Measurements from ENCODE around the gene MYO19. TPM values are rescaled to one million over a fixed set of nuclear protein-coding genes. Genes with fewer than 3 reads are reported as not detected.
"Not testable (repeated sequence)": the region's sequence is repeated elsewhere in the genome, so short reads cannot be mapped to it uniquely, and the experiment has no call there.

MYO19 gene
- total RNA-seq, 2 experiments from 2014 or later = 109 to 154 TPM

GRCh38 chr17:36449997-36450396 lies 84.7 kb downstream of the MYO19 start:
- DNase-seq (ENCODE audit: low spot score); H2AFZ ChIP-seq (ENCODE audit: low read length); H3K79me2 ChIP-seq (ENCODE audit: insufficient read depth, low read depth, low read length); POLR2A ChIA-PET; BruUV-seq (replicated peaks); H3K9me3 ChIP-seq (ENCODE audit: low read length); H3K4me2 ChIP-seq (ENCODE audit: low read length); H3K4me1 ChIP-seq (ENCODE audit: insufficient read depth, low read length, poor library complexity, severe bottlenecking); H4K20me1 ChIP-seq (ENCODE audit: insufficient read depth, low read length); intact Hi-C loops (cut with micrococcal nuclease; ENCODE audit: unreplicated experiment); H3K9me2 ChIP-seq (ENCODE audit: insufficient read depth, low read length); H3K36me3 ChIP-seq (ENCODE audit: insufficient read depth, low read length); H3K4me3 ChIP-seq (ENCODE audit: low read depth, low read length, poor library complexity, severe bottlenecking); CTCF ChIA-PET (ENCODE audit: unreplicated experiment); H3K27ac ChIP-seq (ENCODE audit: low read depth, low read length, poor library complexity, severe bottlenecking): not testable (repeated sequence)

Small RNA genes lying within 50 kb of the gene (small RNA-seq; reads per million reads assigned to genes)
- gene RNA5SP439 = not detected

Other genes with a start within 250 kb of the MYO19 start
- not detected in 2 replicates for gene TBC1D3G, start 211.0 kb downstream of the MYO19 start, total RNA-seq (2014; rRNA removed; shearing (Covaris generic))
- not detected in 2 replicates for gene TBC1D3G, start 211.0 kb downstream of the MYO19 start, total RNA-seq (2022)
- gene TBC1D3H, start 146.4 kb downstream of the MYO19 start, total RNA-seq (2014; rRNA removed; shearing (Covaris generic)) = not detected in 2 replicates
- not detected in 2 replicates for gene TBC1D3H, start 146.4 kb downstream of the MYO19 start, total RNA-seq (2022)
- 40.4 and 42.2 TPM in 2 replicates for gene ZNHIT3, start 48.2 kb downstream of the MYO19 start, total RNA-seq (2014; rRNA removed; shearing (Covaris generic))
- 47.7 and 50.2 TPM in 2 replicates for gene ZNHIT3, start 48.2 kb downstream of the MYO19 start, total RNA-seq (2022)
- gene PIGW, start 119 bp upstream of the MYO19 start, total RNA-seq (2014; rRNA removed; shearing (Covaris generic)) = 4.6 and 5.6 TPM in 2 replicates
- 15.3 and 17.3 TPM in 2 replicates for gene PIGW, start 119 bp upstream of the MYO19 start, total RNA-seq (2022)
- gene GGNBP2, start 10.1 kb upstream of the MYO19 start, total RNA-seq (2014; rRNA removed; shearing (Covaris generic)) = 66.5 and 76.1 TPM in 2 replicates
- 115 and 123 TPM in 2 replicates for gene GGNBP2, start 10.1 kb upstream of the MYO19 start, total RNA-seq (2022)
- gene DHRS11, start 57.0 kb upstream of the MYO19 start, total RNA-seq (2014; rRNA removed; shearing (Covaris generic)) = 9.4 and 13.9 TPM in 2 replicates
- gene DHRS11, start 57.0 kb upstream of the MYO19 start, total RNA-seq (2022) = 5.1 and 7.2 TPM in 2 replicates
- 20.9 and 22.5 TPM in 2 replicates for gene MRM1, start 66.7 kb upstream of the MYO19 start, total RNA-seq (2014; rRNA removed; shearing (Covaris generic))
- gene MRM1, start 66.7 kb upstream of the MYO19 start, total RNA-seq (2022) = 18.6 and 22.6 TPM in 2 replicates

Data from OCI-LY7 (cell line).